ENCODE results near the gene B4GALT2.
A peak's percentile ranks its signal among the peaks of the same experiment; 100 is the strongest.

The B4GALT2 gene

GRCh38 chr1:44030605-44031251, 51.7 kb downstream of the B4GALT2 start:
- peak; percentile 43 for DNase-seq

GRCh38 chr1:44031252-44032169, 52.5 kb downstream of the B4GALT2 start, which contains the start of gene SLC6A9:
Gene SLC6A9 (minus strand): TSS chr1:44031462. CDS start chr1:44024277, 7,185 bp downstream.
- DNase-seq, result no peak

GRCh38 chr1:44032170-44032790, 53.3 kb downstream of the B4GALT2 start:
- DNase-seq, result no peak

GRCh38 chr1:44033041-44033575, 54.1 kb downstream of the B4GALT2 start:
- DNase-seq, result no peak

- DNase-seq, result no peak
Observed at GRCh38 chr1:44033756-44034155, 54.7 kb downstream of the B4GALT2 start.

GRCh38 chr1:44034423-44034822, 55.4 kb downstream of the B4GALT2 start:
- DNase-seq, result no peak

GRCh38 chr1:44034976-44035716, 56.1 kb downstream of the B4GALT2 start:
- DNase-seq, result no peak

GRCh38 chr1:44035726-44036408, 56.9 kb downstream of the B4GALT2 start:
- no peak for DNase-seq

GRCh38 chr1:44036409-44037139, 57.6 kb downstream of the B4GALT2 start:
- peak; percentile 63 for DNase-seq

GRCh38 chr1:44037154-44037553, 58.1 kb downstream of the B4GALT2 start:
- DNase-seq, result no peak

GRCh38 chr1:44038876-44039657, 60.1 kb downstream of the B4GALT2 start:
- no peak for DNase-seq

GRCh38 chr1:44040418-44040817, 61.4 kb downstream of the B4GALT2 start:
- DNase-seq, result no peak
